ENCODE measurements around the gene HS2ST1.

DNA sequence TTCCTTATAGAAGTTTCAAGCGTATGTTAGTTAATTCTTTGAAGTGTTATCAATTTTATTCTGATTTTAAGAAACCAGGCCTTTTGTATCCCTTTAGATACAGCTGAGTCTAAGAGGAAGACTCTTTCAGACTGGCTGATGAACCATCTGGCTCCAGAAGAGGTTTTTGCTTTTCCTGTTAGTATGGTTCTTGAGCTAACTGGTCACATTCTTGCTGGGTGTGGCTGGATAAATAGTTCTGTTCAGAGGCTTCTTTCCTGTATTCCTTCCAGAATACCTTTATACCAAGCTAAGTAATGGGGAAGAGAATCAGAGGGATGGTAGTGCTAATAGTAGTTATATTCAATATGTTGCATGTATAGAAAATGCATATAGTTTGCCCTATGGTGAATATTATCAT, 12.4 kb downstream of the HS2ST1 start:
- TF ChIP-seq EZH2phosphoT487 (IDR thresholded peaks at IDR 0.05; ENCODE audit: insufficient read depth, low read depth) (no peak), EZH2 (IDR thresholded peaks at IDR 0.05; ENCODE audit: insufficient read depth, poor library complexity, severe bottlenecking) (no peak)

All from GM23248 (cell line).